Midbrain (tissue), 1 donor: Measurements from ENCODE around the gene THSD8.

Source experiments
- DNase-seq: peaks from one replicate; lab custom pipeline; 2025; lab: John Stamatoyannopoulos, UW

Gene THSD8

GRCh38 chr19:12779162-12779993, 22.5 kb upstream of the THSD8 start:
- DNase-seq = no peak

- DNase-seq = no peak
These were observed 19.8 kb upstream of the THSD8 start for GRCh38 chr19:12782174-12782423.

- DNase-seq = peak; percentile 84
These were observed 19.2 kb upstream of the THSD8 start for GRCh38 chr19:12782424-12783290.

- DNase-seq = no peak
These were observed 18.5 kb upstream of the THSD8 start for GRCh38 chr19:12783291-12783848.

- no peak for DNase-seq
These were observed 17.9 kb upstream of the THSD8 start for GRCh38 chr19:12783849-12784393.

GRCh38 chr19:12784394-12784870, 17.4 kb upstream of the THSD8 start:
- DNase-seq = no peak

- no peak for DNase-seq
These were observed 16.9 kb upstream of the THSD8 start for GRCh38 chr19:12784871-12785430.

- no peak for DNase-seq
These were observed 16.3 kb upstream of the THSD8 start for GRCh38 chr19:12785431-12786031.

- DNase-seq = peak; percentile 68
These were observed 15.6 kb upstream of the THSD8 start for GRCh38 chr19:12786141-12786870.

- DNase-seq = no peak
These were observed 14.9 kb upstream of the THSD8 start for GRCh38 chr19:12786952-12787351.

- DNase-seq = no peak
These were observed 14.4 kb upstream of the THSD8 start for GRCh38 chr19:12787458-12787857.

DNA sequence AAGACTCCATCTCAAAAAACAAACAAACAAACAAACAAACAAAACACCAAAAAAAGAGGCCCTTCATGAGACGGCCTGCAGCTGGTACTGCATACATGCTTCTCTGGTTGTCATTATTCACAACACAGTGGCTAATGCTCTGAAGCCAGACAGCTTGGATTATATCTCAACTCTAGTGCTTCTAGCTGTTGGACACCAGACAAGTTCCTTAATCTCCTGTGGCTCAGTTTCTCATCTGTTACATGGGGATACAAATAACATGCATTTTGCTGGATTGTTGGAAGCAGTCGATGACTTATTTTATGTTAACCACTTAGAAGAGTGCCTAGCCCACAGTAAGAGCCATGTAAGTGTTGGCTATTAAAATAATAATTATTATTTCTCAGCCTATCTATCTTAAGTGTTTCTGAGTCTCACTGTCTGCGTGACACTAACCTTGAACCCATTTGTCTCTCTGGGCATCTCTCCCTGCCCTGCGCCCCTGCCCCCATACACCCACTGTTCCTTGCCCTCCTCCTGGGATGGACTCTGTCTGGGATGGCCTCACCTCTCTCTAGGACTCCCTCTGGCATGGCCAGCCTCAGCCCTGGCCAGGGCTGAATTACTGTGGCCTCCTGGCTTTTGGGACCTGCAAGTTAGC, 13.7 kb upstream of the THSD8 start:
- DNase-seq = no peak

DNA sequence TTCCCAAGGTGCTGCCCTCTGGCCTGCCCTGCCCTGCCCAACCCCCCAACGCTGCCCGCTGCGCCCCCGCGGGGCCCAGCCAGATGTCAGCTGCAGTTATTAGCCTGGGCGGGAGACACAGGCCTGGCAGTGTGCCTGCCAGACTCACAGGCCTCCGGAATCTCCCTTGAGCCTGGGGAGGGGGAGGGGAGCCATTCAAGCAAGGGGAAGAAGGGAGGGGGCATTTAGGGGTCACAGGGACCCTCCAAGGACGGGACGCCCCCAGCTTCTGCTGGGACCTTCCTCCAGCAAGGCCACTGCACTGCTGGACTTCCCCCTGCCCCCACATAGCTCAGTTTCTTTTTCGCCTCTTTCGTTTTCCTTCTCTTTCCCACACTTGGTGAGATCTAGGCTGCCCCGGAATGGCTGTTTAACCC, 13.2 kb upstream of the THSD8 start:
- DNase-seq = no peak

GRCh38 chr19:12789098-12789903, 12.6 kb upstream of the THSD8 start:
- no peak for DNase-seq

- DNase-seq = peak; percentile 92
These were observed 11.8 kb upstream of the THSD8 start for GRCh38 chr19:12789904-12790619.

GRCh38 chr19:12790628-12791344, 11.1 kb upstream of the THSD8 start:
- no peak for DNase-seq

- peak; percentile 98 for DNase-seq
These were observed 10.4 kb upstream of the THSD8 start, which contains the start of gene JUNB for GRCh38 chr19:12791345-12792050. JUNB (plus strand) TSS chr19:12791486; CDS start chr19:12791772, 286 bp downstream.
